ENCODE data around the gene FAM219B. TPM values are rescaled to one million over a fixed set of nuclear protein-coding genes. Genes with fewer than 3 reads are reported as not detected.
A peak's percentile ranks its signal among the peaks of the same experiment; 100 is the strongest.

FAM219B gene
- total RNA-seq, 2 donors from 2014 or later: 25.4 to 42.8 TPM

DNA sequence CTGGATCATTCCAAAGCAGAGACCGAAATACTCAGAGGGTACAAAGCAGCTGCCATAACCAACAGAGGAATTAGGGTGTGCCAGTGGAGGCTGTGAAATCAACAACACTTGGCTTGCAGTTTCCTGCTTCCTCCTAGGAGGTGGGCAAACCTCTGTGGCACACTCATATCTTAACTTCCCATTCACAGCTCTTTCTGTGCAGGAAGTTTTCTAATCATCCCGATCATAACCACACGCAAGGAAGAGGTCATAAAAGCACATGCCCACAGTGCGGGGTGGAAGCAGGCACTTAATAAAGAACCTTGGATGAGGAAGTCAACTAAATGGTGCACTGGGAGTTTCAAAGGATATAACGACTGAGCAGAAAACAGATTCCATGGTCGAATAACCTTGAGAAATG is 38.6 kb downstream of the FAM219B start:
- no peak for ATAC-seq
- no peaks in the 10 kb centered on the region for H3K36me3 ChIP-seq (replicated peaks in 1 of 2; ENCODE audit: insufficient read depth in 1 of 2, low read depth in 2 of 2)
- no peak overlapping the region for H3K4me3 ChIP-seq
- H3K27me3 ChIP-seq: no peaks in the 10 kb centered on the region
- peak overlapping the region in 2 of 4 donors; percentile 42 to 68 for H3K27ac ChIP-seq
- peak in 1 of 3 donors; percentile 23 for TF ChIP-seq POLR2A (IDR thresholded peaks at IDR 0.05)
- TF ChIP-seq, protein P1, sequence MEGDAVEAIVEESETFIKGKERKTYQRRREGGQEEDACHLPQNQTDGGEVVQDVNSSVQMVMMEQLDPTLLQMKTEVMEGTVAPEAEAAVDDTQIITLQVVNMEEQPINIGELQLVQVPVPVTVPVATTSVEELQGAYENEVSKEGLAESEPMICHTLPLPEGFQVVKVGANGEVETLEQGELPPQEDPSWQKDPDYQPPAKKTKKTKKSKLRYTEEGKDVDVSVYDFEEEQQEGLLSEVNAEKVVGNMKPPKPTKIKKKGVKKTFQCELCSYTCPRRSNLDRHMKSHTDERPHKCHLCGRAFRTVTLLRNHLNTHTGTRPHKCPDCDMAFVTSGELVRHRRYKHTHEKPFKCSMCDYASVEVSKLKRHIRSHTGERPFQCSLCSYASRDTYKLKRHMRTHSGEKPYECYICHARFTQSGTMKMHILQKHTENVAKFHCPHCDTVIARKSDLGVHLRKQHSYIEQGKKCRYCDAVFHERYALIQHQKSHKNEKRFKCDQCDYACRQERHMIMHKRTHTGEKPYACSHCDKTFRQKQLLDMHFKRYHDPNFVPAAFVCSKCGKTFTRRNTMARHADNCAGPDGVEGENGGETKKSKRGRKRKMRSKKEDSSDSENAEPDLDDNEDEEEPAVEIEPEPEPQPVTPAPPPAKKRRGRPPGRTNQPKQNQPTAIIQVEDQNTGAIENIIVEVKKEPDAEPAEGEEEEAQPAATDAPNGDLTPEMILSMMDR (IDR thresholded peaks at IDR 0.05): no peak
- 49 to 74% methylated on average over 6 of the region's 6 CpGs for WGBS, 2 donors
- DNase-seq: peak in 1 of 4 donors; percentile 59
- H3K9me3 ChIP-seq: no peaks in the 10 kb centered on the region
- intact Hi-C loops (cut with DNase I): no loop called here
- peaks cover 74% of the 10 kb centered on the region for H3K4me1 ChIP-seq

DNA sequence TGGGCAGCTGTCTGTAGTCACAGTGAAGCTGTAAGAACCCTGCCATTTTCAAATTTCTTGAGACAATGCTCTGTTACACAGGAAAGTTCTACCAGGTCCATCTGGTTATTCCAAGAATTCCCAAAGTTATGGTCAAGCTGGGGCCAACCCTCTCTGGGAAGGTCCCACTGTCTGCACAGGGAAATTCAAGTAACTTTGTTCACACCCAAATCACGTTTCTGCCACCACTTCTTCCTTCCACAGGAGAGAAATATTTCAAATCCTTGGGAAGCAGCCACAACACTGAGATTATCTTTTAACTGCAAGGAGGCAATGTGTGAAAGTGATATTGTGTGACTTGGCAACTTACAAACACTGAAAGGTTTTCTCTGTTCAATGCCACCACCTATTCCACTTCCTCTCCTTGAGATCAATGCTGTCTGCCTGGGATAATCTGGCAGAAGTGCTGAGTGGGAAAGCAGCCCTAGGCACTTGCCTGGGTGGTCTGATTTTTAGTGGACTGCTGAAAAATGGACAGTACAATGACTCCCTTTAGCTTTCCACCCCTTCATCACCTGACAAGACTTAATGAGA is 39.1 kb downstream of the FAM219B start:
- ATAC-seq (no peak), DNase-seq (no peak)
- peaks cover 76% of the 10 kb centered on the region for H3K4me1 ChIP-seq
- no peaks in the 10 kb centered on the region for H3K9me3 ChIP-seq
- H3K4me3 ChIP-seq: no peak overlapping the region
- H3K36me3 ChIP-seq (replicated peaks in 1 of 2; ENCODE audit: insufficient read depth in 1 of 2, low read depth in 2 of 2): no peaks in the 10 kb centered on the region
- WGBS, 2 donors: 0 to 5% methylated on average over 1 of the region's 1 CpG
- H3K27me3 ChIP-seq: no peaks in the 10 kb centered on the region
- intact Hi-C loops (cut with DNase I): no loop called here
- TF ChIP-seq POLR2A (IDR thresholded peaks at IDR 0.05): no peak
- TF ChIP-seq, protein P1 (IDR thresholded peaks at IDR 0.05): no peak
- peak overlapping the region in 2 of 4 donors; percentile 42 to 68 for H3K27ac ChIP-seq

DNA sequence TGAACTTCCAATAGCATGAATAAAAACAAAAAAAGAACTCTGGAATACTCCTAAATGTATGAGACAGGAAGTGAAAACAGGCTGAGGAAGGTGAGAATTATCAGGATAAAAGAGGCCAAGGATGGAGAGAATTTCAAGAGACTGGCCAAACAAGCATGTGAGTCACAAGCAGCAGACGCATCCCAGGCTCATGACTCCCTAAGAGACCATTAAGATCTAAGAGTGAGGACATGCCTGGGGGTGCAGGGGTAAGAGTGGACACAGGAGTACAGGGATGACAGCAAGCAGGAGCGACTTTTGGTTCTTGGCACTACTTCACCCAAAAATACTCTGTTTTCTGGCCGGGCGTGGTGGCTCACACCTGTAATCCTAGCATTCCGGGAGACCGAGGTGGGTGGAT is 40.6 kb downstream of the FAM219B start:
- H3K4me1 ChIP-seq: peaks cover 63% of the 10 kb centered on the region
- intact Hi-C loops (cut with DNase I): no loop called here
- ATAC-seq (no peak), DNase-seq (no peak)
- H3K27ac ChIP-seq: no peak overlapping the region
- 86 to 92% methylated on average over 6 of the region's 6 CpGs for WGBS, 2 donors
- H3K27me3 ChIP-seq: no peaks in the 10 kb centered on the region
- no peaks in the 10 kb centered on the region for H3K36me3 ChIP-seq (replicated peaks in 1 of 2; ENCODE audit: insufficient read depth in 1 of 2, low read depth in 2 of 2)
- TF ChIP-seq, protein P1 (IDR thresholded peaks at IDR 0.05): no peak
- TF ChIP-seq POLR2A (IDR thresholded peaks at IDR 0.05): no peak
- H3K4me3 ChIP-seq: no peak overlapping the region
- H3K9me3 ChIP-seq: no peaks in the 10 kb centered on the region

DNA sequence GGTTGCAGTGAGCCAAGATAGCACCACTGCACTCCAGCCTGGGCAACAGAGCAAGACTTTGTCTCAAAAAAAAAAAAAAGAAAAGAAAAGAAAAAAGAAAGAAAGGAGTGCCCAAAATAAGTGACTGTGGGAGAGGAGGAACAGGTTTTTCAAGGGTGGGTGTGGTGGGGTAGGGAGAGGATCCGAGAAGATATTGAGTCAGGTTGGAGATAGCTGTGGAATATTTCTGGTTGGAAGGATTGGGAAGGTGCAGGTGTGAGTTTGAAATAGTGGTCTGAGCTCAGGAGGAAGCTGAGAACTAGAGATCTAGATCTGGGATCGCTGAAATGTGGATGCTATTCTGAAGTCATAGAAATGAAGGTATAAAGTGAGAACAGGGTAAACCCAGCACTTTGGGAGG is 41.3 kb downstream of the FAM219B start:
- no peak overlapping the region for H3K4me3 ChIP-seq
- H3K4me1 ChIP-seq: peaks cover 56% of the 10 kb centered on the region
- no peak overlapping the region for H3K27ac ChIP-seq
- no peaks in the 10 kb centered on the region for H3K36me3 ChIP-seq (replicated peaks in 1 of 2; ENCODE audit: insufficient read depth in 1 of 2, low read depth in 2 of 2)
- H3K9me3 ChIP-seq: no peaks in the 10 kb centered on the region
- 58 to 74% methylated on average over 2 of the region's 2 CpGs for WGBS, 2 donors
- TF ChIP-seq, protein P1 (IDR thresholded peaks at IDR 0.05): no peak
- TF ChIP-seq POLR2A (IDR thresholded peaks at IDR 0.05): no peak
- DNase-seq (no peak), ATAC-seq (no peak)
- no peaks in the 10 kb centered on the region for H3K27me3 ChIP-seq
- intact Hi-C loops (cut with DNase I): no loop called here

DNA sequence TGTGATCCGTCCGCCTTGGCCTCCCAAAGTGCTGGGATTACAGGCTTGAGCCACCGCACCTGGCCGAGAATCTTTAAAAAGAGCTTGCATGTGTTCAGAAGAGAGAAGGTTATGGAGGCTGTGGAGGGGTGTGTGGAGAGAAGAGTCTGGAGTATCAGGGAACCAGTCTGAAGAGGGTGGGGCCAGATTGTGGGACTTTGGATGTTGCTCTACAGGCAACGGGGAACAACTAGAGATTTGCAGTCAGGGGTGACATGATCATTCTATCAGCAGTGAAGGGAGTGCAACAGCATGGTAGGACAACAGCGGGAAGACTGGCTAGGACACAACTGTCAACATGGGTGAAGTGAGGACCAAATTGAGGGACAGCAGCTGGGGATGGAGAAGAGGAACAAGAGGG is 42.4 kb downstream of the FAM219B start:
- Histone ChIP-seq H3K27ac (no peak overlapping the region), H3K4me1 (peaks cover 55% of the 10 kb centered on the region), H3K27me3 (no peaks in the 10 kb centered on the region), H3K36me3 (replicated peaks in 1 of 2; ENCODE audit: insufficient read depth in 1 of 2, low read depth in 2 of 2) (no peaks in the 10 kb centered on the region), H3K9me3 (no peaks in the 10 kb centered on the region), H3K4me3 (no peak overlapping the region)
- ATAC-seq (no peak), DNase-seq (no peak)
- WGBS, 2 donors: 91% methylated on average over 6 of the region's 6 CpGs
- intact Hi-C loops (cut with DNase I): no loop called here
- no peak for TF ChIP-seq POLR2A (IDR thresholded peaks at IDR 0.05)
- TF ChIP-seq, protein P1 (IDR thresholded peaks at IDR 0.05): no peak
